Left forelimb (tissue), 1 donor: ENCODE measurements around the gene STAC3.
"Not testable (repeated sequence)": the region's sequence is repeated elsewhere in the genome, so short reads cannot be mapped to it uniquely, and the experiment has no call there.

ENCODE experiments used
- DNase-seq: peaks from one replicate; pipeline ENCODE4 v3.0.0-alpha.2; 2018; ENCODE audit warnings: low spot score

The STAC3 gene

DNA sequence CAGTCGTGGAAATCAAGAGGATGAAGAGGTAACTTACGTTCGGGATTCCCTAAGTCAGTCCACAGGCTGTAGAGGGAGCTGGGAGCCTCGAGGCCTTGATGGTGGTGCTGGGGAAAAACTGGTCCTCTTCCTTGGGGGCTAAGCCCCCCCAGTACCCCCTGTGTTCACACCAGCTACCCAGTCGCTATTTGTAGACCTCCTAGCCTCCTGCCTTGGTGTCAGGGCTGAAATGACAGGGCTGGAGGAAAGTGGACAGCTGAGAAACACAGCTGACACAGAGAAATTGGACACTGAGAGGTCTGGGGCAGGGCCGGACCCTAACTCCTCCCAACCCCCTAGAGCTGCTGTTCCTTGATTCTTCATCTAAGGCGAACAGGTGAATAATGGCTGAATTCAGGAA is at the start of gene STAC3:
Gene STAC3, minus strand, starts transcription at position 232 of the 400 bp plus-strand sequence. CDS start 1,551 bp downstream, outside the sequence.
- DNase-seq = no peak

DNA sequence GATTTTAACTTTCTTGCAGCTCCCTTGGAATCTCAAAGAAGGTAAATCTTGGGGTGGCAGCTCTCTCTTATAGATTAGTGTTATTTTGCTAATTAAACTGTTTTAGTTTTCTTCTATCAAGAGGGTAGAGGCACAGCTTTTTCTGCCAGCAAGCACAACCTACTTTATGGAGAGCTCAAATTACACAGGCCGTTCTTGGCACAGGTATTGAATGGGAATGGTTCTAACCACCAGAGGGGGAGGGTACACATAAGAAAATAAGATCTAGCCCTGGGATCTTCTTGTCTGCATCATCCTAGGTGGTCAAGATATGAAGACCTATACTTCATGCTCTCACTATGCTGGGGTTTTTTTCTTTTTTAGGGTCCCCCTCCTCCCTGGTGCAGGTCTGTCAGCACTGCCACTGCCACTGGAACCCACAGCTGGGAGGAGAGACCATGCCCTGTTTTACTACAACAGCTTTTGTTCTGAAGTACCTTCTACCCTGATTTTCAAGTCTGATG is 48.6 kb upstream of the STAC3 start:
- no peak for DNase-seq

DNA sequence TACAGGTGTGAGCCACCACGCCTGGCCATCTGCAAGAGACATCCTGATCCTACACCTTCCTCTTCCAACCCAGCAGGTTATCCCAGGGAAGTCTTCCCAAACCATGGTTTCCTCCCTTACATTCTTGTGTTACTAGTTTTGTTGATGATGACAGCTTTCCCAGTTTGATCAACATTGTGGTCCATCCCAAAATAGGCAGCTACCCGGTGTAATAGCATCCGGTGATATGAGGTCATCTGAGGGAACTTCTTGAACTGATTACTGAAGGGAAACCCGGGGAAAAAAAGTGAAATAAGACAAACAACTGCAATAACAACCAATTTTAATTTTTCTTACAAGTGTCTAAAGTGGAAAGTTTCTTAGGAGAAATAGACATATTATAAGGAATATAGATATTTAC is 45.3 kb upstream of the STAC3 start:
- no peak for DNase-seq

DNA sequence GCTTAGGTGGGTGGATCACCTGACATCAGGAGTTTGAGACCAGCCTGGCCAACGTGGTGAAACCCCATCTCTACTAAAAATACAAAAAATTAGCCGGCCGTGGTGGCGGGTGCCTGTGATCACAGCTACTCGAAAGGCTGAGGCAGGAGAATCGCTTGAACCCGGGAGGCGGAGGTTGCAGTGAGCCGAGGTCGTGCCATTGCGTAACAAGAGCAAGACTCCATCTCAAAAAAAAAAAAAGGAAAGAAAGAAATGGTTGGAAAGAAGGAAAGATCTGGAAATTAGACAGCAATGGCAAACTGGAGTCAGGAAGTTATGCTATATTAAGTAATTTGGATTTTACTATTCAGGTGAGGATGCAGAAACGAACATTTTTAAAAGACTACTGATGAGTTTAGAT is 31.1 kb upstream of the STAC3 start:
- not testable (repeated sequence) for DNase-seq

DNA sequence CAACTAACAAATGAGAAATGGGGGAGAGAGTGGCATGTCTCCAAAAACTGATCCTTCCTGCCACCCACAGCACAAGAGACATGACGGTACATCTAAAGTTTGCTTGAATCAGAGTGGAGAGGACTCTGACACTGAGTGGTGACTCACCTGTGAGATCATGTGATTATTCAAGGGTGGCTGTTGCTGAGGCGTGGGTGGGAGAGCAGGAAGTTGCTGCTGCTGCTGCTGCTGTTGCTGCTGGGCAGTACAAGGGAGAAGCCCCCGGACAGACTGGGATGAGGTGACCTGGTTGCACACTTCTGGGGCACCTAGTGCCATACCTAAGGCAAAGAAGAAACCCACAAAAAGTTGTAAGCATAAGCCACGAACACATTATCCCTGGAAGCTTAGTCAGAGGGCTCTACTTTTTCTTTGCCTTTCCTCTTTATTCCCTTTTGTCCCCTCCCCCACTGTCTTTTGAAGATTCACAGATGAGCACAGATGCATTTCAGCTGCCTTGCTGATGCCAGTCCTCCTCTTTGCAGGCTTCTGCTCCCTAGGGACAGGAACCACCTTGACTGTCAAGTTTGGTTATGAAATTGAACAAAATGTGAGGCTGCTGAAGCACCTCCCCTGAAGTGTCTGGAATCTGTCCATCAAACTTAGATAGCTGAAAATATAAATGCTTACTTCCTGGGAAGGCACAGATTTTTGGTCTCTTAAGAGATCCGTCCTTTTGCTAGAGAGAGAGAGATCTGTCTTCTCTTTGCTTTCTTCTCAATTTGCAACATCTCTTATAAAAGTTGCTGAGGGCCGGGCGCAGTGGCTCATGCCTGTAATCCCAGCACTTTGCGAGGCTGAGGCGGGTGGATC is 29.4 kb upstream of the STAC3 start:
- DNase-seq = no peak

DNA sequence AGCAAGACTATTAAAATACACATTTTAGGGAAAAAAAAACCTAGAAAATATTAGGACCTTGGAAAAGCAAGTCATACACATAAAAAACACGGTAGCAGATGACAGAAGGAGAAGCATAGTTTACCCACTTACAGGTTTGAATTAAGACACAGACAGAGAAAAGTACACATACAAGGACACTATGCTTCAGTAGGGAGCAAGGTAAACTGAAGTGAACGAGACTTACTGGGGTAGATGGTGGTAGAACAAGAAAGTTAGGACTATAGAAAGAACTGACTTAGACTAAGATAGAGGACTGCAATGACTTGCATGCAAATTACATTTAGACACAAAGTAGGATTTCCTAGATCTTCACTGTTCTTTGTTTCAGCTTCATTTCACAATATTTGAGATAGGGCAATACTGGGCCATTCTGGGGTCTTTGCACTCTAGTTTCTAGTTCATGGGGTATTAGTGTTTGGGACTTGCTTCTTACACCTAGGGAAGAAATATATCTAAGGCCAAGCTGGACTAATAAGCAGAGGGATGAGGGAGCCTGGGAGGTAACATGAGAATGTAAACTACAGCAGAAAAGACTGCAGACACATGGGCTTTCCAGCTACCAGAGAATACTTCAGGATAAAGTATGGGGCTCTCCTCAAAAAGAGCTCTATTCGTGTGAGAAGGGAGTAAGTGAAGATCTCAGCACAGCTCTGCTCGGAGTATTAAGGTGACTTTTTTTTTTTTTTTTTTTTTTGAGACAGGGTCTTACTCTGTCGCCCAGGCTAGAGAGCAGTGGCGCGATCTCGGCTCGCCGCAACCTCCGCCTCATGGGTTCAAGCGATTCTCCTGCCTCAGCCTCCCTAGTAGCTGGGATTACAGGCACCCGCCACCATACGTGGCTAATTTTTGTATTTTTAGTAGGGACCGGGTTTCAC is 27.7 kb upstream of the STAC3 start:
- no peak for DNase-seq

DNA sequence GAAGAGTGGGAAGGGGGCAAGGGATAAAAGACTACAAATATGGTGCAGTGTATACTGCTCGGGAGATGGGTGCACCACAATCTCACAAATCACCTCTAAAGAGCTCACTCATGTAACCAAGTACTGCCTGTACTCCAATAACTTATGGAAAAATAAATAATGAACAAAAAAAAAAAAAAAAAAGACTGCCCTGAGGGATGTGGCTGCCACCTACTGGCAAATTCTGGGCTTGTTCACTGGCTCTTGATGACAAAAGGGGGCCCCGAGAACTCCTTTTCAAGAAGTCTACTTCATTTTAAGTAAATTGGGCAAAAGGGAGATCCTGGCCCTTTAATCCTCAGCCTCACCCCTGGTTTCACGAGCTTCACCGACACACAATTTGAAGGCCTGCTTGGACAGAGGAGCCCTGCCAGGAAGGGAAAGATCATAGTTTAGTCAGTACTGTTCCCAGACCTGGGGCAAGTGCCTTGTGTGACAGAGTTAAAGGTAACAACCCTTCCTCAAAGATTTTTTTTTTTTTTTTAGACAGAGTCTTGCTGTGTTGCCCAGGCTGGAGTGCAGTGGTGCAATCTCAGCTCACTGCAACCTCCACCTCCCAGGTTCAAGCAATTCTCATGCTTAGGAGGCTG is 26.1 kb upstream of the STAC3 start:
- no peak for DNase-seq

DNA sequence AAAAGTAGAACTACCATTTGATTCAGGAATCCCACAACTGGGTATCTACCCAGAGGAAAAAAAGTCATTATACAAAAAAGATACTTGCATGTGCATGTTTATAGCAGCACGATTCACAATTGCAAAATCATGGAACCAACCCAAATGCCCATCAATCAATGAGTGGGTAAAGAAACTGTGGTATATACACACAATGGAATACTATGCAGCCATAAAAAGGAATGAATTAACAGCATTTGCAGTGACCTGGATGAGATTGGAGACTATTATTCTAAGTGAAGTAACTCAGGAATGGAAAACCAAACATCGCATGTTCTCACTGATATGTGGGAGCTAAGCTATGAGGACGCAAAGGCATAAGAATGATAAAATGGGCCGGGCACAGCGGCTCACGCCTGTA is 25.2 kb upstream of the STAC3 start:
- DNase-seq = not testable (repeated sequence)

DNA sequence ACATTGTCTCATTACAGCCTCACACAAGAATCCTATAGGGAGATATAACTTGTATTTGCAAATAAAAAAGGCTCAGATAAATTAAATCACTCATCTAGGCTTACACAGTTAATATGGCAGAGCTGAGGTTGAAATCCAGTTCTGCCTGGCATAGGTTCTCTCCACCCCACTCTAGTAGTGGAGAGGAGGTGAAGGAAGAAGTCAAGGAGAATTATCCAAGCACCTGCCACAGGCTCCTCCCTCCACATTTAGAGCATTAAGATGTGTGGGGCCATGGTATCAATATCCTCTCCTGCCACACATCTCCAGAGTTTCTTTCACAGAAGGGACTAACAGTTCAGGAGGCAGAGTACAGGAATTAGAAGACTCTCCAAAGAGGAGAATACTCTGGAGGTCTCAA is 22.5 kb upstream of the STAC3 start:
- no peak for DNase-seq

DNA sequence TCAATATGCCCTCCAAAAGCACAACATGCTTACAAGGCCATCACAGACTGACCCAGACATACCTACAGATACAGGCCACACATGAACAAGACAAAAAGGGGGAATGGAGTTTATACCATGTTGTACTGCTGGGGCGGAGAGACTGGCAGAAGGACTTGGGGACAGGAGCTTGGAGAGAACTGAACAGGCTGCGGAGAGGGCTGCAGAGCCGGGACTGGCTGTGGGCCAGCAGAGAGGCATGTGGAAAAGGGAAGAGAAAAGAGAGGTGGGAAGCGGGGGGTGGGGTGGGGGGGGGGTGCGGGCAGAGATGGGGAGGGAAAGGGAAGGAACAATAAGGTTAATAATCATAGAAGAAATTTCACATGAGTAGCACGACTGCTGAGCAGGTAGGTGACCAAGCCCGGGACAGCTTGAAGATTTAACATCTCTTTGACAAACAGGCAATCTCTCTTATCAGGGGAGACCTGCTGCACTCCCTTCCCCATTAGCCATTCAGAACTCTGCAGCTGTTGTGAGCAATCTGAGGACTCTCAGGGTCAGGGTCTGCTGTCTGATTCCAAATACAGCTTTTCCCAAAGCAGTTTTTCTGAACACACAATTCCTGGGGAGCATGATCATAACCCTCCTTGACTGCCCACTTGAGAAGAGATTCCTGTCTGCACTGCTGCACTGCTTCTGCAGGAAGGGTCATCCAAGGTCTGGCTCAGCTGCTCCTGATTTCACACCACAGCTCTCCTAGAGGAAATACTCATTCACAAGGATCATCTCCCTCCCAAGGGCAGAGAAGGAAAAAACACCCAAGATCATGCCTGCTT is 21.6 kb upstream of the STAC3 start:
- no peak for DNase-seq

DNA sequence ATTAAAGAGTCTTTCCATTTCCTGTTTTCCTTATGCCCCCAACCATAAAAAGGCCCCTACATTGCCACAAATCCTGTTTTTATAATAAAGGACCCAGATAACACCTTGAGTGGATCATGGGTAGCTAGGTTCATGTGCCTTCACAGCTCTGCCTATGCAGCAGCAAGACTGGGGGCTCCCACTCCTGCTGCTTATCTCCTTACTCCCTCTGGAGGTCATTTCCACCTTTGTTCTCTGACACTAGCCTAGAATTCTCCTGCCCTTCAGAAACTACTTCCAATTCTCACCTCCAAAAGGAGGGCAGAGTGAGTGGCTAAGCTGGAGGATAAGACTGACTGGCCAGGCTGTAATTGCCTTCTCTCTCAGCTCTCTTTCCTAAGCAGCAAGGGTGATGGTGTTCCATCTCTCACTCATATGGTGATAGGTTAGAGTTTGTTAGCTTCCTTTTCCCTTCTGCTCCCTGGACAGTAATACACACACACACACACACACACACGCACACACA is 20.0 kb upstream of the STAC3 start:
- no peak for DNase-seq

DNA sequence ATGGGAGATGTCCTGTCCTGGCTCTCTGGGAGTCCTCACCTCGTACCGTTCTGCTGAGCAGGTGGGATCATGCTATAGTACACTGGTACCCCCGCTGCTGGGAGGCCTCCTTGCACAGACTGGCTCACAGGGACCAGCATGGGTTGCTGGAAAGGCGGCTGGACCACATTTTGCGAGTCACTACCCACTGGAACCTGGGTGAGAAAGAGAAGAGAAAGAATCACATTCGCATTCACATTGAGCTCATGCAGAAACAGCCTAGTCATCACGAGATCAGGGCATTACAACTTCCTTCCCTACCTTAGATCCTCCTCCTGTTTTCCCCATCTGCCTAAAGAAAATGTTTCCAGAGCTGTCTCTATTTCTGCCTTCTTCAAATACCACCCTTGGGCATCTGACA is 17.3 kb upstream of the STAC3 start:
- DNase-seq = no peak

DNA sequence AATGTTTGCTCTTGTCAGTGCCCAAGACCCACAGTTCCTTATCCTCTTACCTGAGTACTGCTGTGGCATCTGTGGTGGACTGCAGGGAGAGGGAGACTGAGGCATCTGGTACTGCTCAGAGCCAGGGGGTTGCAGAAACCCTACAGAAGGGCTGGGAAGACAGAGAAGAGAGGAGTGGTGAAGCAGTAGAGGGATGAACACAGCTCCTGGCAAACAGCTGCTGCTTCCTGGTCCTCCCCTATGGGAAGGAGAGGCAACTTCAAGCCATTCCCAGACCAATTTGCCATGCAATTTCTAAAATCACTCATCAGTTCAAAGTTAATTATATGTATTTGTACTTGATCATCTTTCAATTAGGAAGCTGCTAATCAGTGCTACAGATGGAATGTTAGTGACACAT is 15.7 kb upstream of the STAC3 start:
- DNase-seq = no peak

DNA sequence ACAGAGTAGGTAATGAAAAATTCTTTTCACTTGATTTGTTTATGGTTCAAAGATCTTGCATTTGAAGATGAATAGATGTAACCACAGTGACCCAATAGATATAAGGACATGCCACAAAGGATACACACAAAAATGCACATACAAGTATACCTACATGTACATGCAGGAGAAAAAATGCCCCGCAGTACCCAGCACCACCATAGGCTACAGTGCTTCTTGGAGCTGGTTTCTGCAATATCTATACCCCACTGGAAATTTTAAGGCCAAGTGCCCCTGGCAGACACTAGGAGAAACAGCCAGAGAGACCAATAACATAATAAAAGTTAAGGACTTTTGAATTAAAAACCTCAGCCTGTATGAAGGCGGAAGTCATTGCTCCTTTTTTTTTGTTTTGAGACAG is 12.1 kb upstream of the STAC3 start:
- no peak for DNase-seq

DNA sequence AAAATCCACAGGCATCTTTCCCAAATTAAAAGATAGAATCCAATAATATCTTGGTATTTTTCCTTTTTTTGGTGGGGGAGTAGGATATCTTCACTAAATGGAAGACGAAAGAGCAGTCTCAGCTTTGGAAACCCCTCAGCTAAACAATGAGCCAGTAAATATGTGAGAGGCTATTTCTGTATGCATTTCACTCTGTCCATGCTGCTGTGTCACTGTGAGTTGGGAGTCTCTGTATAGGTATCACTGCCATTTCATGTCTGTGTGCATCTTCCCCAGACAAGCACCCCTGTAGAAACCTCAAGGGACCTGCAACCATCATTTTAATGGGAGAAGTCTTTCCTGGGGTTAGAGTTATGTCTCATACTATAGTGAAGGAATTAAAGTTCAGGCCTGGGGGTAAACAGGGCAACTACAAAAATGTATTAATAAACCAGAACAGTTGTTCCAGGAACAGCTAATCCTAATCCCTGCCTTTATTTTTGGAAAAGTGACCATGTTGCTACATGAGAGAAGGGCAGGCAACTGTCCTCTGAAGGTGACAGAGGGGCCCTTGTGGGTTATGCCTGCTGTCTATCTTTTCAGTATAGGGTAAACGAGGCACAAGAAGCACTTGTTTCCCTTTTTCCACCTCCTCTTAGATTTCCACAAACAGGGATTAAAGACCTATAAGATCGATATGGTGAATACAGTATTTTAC is 11.3 kb upstream of the STAC3 start:
- no peak for DNase-seq

DNA sequence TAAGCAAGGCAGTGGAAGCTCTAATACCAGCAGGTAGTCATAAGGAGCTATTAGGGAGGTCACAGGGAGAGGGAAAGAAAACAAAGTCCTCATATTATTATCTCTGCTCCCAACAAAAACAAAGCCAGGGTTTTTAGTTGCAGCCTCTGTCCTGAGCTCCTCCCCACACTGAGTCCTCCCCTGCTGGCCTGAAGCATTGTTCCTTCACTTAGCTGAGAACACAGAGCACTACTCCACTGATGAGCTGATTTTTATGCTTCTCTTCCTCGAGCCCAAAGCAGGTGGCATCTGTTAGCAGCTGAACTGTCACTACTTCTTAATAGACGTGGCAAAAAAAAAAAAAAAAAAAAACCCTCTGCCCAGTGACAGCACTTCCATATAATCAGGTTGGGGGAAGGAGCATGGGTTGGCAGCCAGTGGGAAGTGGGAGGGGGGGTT is 10.5 kb upstream of the STAC3 start:
- no peak for DNase-seq

DNA sequence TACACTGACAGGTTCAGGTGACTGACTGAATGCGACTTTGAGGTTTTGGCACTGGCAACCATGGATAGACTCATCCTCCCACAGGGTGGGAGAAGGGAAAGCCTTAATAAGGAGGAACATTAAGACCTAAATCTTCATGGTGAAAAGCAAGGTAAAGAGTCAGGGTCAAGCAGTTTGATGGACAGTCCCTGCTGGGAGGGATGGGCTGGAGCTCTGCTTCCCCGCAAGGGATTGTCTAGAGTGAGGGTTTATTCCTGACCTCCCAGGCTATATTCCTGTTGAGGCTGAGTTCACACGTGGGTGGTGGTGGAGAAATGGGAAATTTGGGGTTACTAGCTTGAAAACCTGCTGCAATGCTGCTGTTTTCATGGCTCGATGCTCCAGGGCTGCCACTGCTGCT is 9.4 kb upstream of the STAC3 start:
- no peak for DNase-seq

DNA sequence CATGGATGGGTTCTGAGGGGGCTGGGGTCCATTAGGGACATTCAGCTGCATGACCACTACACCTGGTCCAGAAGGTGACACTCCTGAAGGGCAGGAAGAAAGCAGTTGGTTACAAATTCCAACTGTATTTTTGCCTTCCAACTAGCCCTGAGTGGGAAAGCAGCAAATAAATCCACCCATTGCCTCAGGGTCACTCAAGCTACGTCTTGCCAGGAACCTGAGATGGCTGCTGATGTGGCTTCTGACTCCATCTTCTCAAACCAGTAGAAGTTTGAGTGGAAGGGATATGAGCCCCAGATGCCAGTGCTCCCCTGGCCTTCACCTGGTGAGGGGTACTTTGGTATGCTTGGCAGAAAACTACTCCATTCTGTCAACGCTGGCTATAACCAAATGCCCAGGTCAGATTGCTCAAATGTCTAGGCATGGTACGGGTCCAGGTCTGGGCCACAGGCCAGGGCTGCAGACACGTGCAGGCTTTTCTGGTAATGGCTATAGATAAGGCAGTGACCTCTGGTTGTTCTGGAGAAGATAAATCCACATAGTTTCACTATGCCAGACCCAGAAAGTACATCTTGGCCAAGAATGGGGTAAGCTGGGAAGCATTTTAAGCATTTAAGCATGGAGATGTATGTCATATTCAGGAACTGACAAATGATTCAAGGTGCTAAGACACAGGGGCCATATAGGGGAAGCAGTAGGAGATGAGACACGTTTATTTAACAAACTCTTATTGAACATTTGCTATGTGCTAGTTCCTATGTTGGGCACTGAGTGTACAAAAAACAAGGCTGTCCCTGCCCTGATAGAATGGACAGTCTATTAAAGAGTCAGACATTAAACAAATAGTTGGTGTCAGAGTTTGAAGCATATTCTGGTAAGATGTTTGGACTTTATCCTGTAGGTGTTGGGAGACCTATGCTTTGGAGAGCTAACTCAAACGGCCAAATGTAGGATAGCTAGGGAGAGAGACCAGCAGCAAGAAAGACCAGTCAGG is 8.3 kb upstream of the STAC3 start:
- no peak for DNase-seq

DNA sequence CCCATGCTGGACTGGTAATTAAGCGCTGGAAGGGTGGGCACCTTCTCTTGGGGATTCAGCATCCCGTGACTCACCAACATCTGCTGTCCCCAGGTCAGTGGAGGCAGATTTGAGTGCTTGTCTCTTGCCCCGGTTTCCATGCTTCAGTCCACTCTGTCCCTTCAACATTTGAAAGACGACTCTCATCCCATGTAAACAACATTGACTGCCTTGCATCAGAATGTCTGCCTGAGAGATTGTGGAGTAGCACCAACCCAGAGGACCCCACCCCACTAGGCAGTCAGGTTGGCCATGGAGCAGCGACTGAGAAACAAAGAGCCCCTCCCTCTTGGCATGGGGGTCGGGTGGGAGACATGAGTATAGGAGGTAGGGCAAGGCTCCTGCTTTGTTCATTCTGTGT is 4.9 kb upstream of the STAC3 start:
- DNase-seq = no peak
